Dedifferentiated amniotic fluid mesenchymal stem cell (primary cell): ENCODE results near the gene NAP1L4.

Experiments used
- DNase-seq: peaks from one replicate; pipeline ENCODE4 v3.0.0-alpha.2; 2016; ENCODE audit errors: extremely low spot score

The NAP1L4 gene, protein sequence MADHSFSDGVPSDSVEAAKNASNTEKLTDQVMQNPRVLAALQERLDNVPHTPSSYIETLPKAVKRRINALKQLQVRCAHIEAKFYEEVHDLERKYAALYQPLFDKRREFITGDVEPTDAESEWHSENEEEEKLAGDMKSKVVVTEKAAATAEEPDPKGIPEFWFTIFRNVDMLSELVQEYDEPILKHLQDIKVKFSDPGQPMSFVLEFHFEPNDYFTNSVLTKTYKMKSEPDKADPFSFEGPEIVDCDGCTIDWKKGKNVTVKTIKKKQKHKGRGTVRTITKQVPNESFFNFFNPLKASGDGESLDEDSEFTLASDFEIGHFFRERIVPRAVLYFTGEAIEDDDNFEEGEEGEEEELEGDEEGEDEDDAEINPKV

DNA sequence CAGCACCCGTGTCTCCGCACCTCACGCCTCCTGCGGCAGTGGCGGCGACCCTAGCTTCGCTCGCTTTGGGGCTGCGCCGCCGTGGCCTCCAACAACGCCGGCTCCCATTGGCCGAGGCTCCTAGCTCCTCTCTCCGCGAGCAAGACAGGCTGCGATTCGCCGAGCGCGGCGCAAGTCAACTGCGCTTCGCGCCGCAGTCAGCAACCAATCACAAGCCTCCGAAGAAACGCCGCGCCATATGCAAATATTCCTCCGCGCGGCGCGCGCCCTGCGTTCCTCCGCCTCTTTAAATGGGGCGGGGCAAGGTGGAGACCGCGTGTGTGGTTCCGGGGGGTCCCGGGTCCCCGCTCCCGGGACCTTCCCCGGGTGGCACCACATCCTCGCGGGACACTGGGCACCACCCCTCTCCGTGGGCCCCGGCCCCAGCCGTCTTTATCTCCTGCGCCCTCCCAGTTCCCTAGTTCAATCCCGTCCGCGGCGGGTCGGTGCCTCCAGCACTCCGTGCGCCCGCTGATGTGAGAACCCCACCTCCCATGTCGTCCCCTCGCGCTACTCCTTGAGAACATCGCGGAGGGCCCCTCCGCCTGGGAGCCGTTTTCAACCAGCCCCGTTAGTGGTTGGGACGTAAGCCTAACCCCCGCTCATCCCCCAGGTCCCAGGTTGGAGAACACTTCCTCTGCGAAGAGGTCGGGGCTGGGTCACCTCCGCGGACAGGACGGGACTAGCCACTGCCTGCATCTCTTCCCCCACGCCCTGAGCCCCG is at the start of gene NAP1L4:
TSS of gene NAP1L4 (minus strand) at position 96 of the 763 bp plus-strand sequence. CDS start 13,109 bp downstream, outside the sequence.
- DNase-seq: peak; percentile 96

DNA sequence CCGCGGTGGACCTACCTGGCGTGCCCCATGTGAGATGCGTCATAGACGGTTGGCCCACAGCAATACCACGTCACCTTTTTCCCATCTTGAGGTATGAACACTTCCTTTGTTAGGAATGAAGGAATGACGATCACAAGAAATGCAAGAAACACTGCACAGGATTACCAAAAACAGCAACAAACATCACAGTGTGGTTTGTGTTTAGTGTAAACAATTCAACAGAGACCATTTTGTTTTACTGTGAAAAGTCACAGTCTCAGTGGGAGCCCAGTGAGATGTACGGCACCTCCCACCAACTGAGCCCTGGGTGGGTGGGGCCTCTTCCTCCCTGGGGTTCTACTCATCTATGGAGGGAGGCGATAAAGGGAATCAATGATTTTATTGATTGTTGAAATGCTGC is 48.8 kb upstream of the NAP1L4 start:
- no peak for DNase-seq

DNA sequence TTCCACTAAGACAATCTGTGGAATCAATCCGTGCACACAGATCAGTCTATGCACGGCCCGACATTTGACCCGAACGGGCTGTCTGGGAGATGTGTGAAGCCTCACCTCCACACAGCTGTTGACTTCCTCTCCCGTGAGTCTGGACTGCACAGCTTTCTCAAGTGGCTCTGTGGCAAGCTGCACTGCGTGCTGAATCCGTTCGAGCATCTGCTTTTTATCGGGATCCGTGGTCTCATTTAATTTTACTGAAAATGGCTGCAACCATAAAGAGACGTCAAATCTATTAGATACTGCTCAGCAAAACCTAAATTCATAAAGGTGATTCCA is 45.8 kb upstream of the NAP1L4 start:
- DNase-seq: no peak

DNA sequence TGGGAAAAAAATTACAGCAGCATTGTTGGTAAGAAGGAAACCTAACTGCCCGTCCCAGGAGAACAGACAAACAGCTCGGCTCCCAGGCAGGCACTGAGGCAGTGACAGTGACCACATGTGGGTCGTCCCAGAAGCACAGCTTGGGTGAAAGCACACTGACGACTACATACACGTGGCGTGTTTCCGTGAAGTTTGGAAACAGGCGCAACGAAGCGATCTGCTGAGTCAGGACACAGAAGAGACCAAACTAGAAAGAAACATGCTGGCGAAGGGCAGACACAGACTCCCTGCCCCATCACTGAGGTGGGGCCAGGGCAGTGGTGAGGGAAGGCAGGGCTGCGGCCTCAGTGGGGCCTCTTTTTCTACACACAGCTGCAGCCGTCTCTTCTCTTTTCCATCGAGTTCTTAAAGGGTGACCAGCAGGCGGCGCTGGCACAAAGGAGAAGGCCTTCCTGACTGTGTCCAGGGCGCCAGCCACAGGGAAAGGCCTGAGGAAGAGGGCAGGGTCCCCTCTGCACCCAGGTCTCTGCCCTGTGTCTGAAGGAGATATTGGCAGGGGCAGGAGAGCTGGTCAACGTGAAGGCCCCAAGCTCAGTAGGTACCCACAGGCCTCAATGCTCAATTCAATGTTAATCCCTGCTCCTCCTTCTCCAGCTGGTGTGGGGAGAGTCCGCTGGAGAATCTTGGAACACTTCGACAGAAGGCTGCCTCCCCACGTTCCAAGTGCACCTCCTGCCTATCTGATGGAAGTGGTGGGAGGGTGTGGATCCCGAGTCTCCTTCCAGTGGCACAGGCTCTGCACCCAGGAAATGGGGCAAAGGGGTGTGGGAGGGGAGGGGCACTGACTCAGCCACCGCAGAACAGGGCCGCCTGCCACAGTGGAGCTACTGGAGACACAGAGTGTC is 45.2 kb upstream of the NAP1L4 start:
- peak; percentile 59 for DNase-seq

DNA sequence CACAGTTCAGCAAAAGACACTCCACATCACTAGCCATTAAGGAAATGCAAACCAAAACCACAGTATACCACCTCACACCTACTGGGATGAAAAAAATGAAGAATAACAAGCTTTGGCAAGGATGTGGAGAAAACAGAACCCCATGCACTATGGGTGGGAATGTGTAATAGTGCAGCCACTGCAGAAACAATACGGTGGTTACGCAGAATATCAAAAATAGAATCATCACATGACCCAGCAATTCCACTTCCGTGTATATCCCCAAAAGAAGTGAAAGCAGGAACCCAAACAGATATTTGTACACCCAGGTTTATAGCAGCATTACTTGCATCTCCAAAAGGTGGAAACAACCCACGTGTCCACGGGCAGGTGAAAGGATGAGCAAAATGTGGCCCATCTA is 44.3 kb upstream of the NAP1L4 start:
- DNase-seq: no peak

DNA sequence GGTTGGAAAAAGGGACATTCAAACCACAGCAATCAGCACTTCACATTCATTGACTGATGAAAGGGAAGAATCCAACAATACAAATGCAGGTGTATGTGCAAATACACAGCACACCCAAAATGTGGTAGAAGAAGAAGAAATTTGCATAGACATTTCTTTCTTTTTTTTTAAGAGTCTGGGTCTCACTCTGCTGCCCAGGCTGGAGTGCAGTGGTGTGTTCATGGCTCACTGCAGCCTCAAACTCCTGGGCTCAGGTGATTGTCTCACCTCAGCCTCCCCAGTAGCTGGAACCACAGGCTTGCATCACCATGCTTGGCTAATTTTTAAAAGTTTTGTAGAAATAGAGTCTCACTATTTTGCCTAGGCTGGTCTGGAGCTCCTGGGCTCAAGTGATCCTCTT is 43.2 kb upstream of the NAP1L4 start:
- no peak for DNase-seq

DNA sequence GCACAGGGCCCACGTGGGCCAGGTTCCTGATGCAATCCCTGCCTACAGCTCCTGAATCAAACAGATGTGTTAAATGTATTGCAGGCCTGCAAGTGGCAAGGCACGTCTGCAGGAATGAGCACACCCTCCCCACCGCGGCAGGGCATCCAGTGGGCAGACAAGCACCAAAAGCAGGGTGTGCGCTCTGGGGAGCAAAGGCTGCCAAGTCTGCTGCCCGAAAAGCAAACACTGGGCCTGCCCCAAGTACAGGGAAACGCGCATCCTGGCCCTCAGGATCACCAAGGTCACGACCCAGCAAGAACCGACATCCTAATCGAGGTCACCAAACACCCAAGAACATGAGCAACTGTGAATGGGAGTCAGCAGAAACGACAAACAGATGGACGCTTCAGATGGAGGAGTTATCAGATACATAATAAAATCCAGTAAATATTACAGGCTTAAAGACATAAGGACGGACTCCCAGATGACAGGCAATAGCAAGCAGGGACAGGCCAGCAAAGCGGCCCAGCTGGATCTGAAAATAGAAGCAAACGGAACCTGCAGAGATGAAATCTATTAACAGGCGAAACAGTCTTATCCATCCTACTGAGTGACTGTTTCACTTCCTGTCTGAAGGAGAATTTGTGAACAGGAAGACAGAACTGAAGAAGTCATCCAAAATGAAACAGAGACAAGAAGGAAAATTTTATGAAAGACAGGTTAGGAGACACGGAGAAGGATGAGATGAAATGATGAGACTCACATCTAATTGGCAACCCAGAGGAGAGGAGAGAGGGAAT is 38.4 kb upstream of the NAP1L4 start:
- no peak for DNase-seq

DNA sequence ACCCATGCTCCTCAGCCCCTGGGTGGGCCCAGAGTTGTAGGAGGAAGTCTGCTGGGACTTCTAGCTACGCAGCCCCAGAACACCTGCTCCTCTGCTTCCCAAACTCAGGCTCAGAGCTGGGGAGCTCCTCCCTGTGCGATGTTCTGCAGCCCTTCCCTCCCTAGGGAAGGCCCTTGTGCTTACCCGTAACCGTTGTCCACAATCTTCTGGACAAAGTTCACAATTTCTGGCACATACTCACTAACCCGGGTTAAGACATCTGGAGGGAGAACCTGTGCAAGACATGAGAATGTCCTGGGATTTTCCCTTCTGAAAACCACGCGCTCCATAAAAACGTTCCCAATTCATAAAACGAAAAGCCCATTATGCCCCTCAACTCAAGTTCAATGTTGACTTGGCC is 36.7 kb upstream of the NAP1L4 start:
- DNase-seq: no peak

DNA sequence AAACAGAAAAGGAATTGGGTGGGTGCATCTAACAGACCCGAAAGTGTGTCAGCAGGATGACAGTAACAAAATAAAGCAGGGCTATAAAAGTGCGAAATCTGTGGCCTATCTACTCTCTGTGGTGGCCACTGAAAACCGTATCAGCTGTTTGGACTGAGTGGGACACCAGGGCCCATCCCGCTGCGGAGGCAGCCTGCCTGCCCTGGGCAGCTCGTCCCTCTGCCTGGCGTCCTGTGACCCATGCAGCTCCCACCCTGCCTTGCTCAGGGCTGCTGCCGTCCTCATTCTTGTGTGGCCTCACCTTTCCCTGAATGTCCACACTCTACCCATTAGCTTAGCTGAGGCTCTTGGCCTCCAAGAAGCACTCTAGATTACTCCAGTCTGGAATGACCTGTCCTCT is 34.7 kb upstream of the NAP1L4 start:
- no peak for DNase-seq

DNA sequence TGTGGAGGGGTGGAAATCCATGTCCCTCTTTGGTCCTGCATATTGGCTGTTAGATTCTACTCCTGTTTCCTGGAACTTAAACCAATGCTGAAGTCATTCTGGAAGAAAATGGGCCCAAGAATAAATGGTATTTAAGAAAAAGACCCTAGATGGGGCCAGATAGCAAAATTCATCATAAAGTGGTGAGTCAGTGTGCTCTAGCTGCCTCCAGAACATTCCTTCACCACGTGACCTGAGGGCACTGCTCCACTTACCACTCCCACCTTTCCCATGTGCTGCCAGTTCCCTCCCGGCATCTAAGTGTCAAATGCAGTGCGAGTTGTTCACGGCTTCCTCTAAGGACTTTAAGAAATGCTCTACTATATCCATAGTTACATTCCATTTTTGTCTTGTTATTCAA is 30.9 kb upstream of the NAP1L4 start:
- DNase-seq: peak; percentile 35

DNA sequence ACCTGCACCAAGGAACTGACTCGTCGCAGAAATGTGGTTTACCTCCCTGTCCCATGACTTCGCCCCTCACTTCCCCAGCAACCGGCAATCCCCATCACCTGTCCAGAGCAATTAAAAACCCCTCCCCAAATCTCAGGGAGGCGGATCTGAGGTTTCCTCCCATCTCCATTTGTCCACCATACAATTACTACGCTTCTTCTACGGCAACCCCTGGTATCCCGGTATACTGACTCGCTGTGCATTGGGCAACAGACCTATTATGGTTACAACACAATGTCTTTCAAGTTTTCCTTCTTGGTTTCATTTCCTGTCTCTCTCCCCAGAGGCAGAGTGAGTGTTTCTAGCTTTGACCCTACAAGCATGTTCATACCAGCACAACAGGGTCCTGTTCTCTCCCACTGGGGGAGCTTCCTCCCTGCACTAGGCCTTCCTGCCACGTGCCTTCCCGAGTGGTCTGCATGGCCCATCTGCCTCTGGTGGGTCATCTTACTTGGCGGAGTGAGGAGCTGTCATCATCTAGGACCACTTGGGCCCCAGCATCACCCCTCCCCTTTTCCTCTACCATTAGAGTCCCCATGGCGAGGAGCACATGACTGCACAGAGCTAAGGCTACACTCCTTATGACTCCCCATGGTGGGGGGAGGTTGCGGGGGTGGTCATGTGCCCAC is 30.3 kb upstream of the NAP1L4 start:
- DNase-seq: no peak

DNA sequence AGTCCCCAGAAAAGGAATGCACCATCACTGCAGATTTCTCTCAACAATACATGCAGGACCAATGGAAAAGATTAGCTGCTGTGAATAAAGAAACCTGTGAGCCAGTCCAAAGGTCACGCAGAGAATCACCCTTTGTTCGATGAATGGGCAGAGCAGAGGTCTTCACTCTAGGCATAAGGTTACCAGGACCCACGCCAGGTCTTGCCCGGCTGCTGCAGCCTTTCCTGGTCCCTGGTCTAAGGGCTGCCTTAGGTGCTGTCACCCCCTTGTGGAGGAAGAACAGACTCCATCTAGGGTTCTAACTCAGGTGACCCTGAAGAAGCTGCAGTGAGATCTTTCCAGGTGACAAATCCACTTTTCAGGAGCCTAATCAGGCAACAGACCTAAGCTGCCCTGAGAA is 29.0 kb upstream of the NAP1L4 start:
- no peak for DNase-seq

DNA sequence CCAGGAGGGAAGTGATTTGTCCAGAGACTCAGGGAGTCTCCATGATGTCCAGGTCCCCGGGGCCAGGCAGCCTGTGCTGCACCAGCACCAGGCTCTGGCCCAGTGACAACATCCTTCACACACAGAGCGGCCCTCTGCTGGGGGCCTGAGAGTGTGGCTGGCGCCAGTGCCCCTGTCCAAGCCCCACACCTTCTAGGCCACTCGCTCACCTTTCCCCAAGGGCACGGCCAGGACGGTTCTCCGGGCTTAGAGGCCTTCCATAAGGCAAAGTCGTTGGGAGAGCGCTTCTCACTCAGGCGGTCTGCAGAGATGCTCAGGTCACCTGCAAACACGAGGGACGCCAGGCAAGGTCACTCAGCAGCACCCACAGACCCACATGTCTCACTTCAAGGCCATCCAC is 27.9 kb upstream of the NAP1L4 start:
- DNase-seq: no peak

DNA sequence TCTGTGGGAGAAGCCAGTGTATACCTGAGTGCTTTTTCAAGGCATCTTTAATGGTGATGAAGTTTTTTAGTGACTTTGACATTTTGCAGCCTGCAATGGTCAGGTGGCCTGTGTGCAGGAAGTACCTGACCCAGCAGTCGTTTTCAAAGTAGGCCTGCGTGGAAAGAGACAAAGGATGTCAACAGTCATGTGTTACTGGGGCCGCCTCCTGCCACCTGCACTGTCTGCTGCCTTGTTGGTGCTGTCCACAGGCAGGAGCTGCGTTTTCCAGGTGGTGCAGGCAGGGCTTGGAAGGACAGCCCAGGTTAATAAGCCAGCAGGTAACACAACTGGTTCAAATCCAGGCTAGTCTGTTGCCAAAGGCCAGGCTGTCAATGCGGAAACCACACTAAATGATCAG is 26.5 kb upstream of the NAP1L4 start:
- DNase-seq: no peak

DNA sequence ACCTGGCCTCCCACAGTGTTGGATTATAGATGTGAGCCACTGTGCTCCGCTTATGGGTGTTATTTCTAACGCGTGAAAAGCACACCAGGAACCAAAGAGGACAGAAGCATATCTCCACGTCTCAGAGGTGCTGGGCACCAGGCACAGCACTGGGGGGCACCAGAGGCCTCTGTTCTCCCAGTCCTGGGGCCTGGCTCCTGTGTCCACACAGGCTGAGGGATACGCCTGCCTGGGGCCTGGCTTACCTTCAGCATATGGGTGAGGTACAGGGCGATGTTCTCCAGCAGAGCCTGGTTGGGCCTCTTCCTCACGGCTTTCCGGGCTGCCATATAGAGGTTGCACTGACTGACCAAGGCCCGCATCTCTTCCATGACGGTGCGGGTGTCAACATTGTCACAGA is 24.7 kb upstream of the NAP1L4 start:
- DNase-seq: no peak

DNA sequence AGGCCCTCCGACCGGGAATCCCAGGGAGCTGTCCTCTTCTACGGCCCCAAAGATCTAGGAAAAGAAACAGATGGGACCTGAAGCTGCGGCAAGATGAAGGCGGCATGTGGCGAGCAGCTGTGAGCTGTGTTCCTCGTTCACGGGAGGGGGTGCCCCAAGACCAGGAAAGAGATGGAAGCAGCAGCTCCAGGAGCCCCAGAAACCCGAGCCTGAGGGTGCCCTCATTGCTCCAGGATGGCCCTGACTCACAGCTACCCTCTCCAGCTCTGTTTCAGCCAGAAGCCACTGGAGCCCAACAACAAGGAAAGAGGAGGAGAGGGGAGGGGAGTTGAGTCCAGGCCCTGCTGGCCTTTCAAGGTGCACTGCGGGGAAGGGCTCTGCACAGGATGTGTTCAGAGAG is 23.7 kb upstream of the NAP1L4 start:
- DNase-seq: no peak

DNA sequence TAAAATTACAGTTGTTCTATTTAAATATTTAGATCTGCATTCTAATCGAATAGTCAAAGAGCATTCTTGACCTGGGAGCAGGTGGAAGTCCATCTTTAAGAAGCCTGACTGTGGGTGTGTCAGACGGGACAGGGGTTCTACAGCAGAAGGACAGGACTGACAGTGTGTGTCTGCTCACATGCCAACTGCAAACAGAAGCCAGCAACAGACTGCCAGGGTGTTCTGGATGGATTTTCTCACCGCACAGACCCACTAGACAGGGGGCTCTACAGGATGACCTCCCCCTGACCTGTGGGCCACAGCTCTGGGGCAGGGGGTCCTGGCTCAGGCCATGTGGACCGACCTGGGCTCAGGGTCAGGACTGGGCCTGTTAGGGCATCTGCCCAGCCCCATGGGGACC is 22.8 kb upstream of the NAP1L4 start:
- no peak for DNase-seq

DNA sequence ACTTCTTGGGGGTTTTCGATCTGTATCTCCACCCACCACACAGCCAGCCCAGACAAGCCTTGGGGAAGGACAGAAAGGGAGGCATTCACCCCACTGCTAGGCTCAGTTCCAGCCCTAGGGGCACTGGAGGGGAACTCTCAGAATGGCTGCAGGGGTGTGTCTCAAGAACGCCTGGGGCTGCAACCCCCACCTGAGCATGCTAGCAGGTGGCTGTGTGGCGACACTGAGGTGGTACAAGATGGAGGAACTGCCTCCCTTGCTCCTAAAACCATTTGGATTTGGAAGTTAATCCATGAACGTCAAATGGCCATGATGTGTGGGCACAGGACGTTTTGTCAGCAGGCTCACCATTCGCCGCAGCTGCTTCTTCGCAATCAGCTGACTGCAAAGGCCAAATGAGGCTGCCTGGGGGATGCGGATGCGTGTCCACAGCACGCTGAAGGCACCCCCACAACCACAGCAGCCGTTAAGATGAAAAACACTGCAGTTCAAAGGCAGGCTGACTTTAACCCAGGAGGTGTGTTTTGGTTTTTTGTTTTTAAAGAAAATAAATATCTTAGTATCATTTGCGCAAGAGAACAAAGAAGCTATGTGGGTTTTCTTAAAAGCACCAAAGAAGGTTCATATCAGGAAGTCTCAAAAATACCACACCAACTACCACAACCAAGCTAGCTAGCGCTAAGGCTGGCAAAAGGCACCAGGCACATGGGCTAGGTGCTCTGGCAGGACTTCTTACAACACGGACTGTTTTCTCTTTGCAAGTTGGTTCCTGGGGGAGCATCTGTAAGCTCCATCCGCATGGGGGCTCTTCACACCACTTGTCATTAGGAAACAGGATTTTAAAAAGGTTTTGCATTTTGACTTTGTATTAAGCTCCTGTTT is 22.2 kb upstream of the NAP1L4 start:
- DNase-seq: no peak

DNA sequence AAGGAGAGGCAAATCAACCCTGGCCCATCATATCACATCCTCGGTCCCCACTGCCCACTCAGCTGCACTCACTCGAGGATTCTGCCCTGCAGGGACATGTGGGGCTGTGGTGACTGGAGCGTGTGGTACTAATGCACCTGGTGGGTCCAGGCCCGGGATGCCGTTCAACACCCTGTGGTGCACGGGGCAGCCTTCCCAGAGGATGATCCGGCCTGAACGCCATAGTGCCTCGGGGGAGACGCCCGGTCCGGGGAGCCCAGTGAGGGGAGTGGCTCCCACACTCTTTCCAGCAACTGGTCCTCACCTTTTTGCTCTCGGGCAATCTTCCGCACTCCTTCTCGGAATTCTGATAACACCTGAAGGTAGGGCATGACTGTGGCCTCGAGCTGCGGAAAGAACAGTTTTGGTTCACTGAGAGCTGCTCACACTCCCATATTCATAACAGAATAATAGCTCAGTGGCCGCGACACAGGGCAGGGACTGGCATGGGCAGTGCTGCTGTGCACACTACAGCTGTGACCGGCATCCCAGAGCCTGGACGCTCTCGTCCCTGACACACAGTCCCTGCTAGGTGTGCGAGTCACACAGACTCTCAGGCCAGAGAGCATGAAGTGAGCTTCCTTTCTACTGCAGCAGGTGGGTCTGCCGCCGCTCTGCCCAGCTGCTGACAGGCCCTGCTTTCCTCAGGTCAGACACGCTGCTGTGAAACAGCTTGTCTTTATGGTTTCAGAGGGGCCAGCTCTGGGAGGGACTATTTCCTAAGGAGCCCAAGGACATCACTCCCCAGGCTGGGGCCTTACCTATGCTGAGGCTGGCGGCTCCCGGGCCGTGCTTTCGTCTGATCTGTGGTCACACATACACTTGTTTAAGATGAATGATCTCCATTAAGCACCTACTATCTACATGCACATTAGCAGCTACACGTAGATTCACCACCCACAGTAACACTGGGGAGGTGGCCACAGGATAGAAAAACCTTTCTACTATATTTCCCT is 20.1 kb upstream of the NAP1L4 start:
- DNase-seq: no peak
